Memory B cell (primary cell): ENCODE data around the gene TRIM73.
"Not testable (repeated sequence)": the region's sequence is repeated elsewhere in the genome, so short reads cannot be mapped to it uniquely, and the experiment has no call there.

Source experiments
- ATAC-seq: fragments of 150-1000 bp; cut with Tn5 transposase; 2 replicates; pipeline ENCODE4 v1.10.0; 2021; ENCODE audit warnings: low read depth, mild to moderate bottlenecking, moderate library complexity
- DNase-seq, 2 donors: peaks; one replicate each; pipeline ENCODE4 v3.0.0; 2022; ENCODE audit warnings: low spot score in 2 of 2
- H3K27ac Mint-ChIP-seq: one replicate; pipeline ENCODE4 v1.8.0; 2022; ENCODE audit warnings: mild to moderate bottlenecking, moderate library complexity, mixed read lengths
- H3K27me3 Mint-ChIP-seq: one replicate; pipeline ENCODE4 v1.8.0; 2022; ENCODE audit warnings: mixed read lengths
- H3K36me3 Mint-ChIP-seq: one replicate; pipeline ENCODE4 v1.8.0; 2022; ENCODE audit warnings: mild to moderate bottlenecking, mixed read lengths
- H3K4me1 Mint-ChIP-seq: one replicate; pipeline ENCODE4 v1.8.0; 2022; ENCODE audit warnings: mixed read lengths
- H3K4me3 Mint-ChIP-seq: one replicate; pipeline ENCODE4 v1.8.0; 2022; ENCODE audit warnings: mild to moderate bottlenecking, moderate library complexity, mixed read lengths
- H3K9me3 Mint-ChIP-seq: one replicate; pipeline ENCODE4 v1.8.0; 2022; ENCODE audit warnings: mixed read lengths

The TRIM73 gene

DNA sequence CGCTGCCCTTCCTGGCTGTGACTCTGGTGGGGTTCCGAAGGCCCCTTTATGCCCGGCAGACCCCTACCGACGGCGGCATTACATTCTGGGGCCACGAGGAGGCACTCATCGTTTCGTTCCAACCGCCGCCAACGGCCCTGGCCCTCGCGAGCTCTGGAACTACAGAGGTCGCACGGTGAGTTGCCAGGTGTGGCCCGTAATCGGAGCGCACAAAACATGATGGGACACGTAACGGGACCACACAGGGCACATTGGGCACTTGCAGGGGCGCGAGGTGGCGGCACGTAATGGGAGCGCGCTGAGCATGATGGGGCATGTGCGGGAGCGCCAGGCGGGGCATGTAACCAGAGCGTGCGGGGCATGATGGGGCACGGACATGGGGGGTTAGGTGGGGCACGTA lies at the start of gene TRIM73:
Gene TRIM73 (plus strand): TSS at position 301 of the 400 bp plus-strand sequence. CDS start 3,305 bp downstream, outside the sequence.
- H3K27me3 Mint-ChIP-seq, ATAC-seq, H3K4me3 Mint-ChIP-seq, DNase-seq, H3K27ac Mint-ChIP-seq, H3K36me3 Mint-ChIP-seq, H3K9me3 Mint-ChIP-seq, H3K4me1 Mint-ChIP-seq: not testable (repeated sequence)

GRCh38 chr7:75358671-75359541 lies 36.5 kb upstream of the TRIM73 start:
- not testable (repeated sequence) for H3K27me3 Mint-ChIP-seq, H3K9me3 Mint-ChIP-seq, H3K36me3 Mint-ChIP-seq, H3K4me1 Mint-ChIP-seq
- peak; percentile 76 for ATAC-seq
- peak; percentile 18 to 24 for DNase-seq
- peak overlapping the region; percentile 47 for H3K27ac Mint-ChIP-seq
- H3K4me3 Mint-ChIP-seq, result peak overlapping the region; percentile 75

DNA sequence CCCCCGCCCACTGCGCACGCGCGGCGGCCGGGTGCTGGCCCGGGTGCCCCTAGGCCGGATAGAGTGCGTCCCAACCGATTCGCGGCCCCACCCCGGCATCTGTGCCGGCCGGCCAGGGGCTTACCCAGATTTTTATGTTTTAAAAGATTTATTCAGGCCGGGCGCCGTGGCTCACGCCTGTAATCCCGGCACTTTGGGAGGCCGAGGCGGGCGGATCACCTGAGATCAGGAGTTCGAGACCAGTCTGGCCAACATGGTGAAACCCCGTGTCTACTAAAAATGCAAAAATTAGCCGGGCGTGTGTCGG lies 35.9 kb upstream of the TRIM73 start:
- not testable (repeated sequence) for H3K27ac Mint-ChIP-seq, H3K27me3 Mint-ChIP-seq, H3K4me3 Mint-ChIP-seq, ATAC-seq, H3K9me3 Mint-ChIP-seq, DNase-seq, H3K36me3 Mint-ChIP-seq, H3K4me1 Mint-ChIP-seq

- DNase-seq, H3K27me3 Mint-ChIP-seq, H3K36me3 Mint-ChIP-seq, H3K4me3 Mint-ChIP-seq, H3K27ac Mint-ChIP-seq, ATAC-seq, H3K9me3 Mint-ChIP-seq, H3K4me1 Mint-ChIP-seq: not testable (repeated sequence)
Measured at GRCh38 chr7:75364079-75364478, 31.4 kb upstream of the TRIM73 start.

DNA sequence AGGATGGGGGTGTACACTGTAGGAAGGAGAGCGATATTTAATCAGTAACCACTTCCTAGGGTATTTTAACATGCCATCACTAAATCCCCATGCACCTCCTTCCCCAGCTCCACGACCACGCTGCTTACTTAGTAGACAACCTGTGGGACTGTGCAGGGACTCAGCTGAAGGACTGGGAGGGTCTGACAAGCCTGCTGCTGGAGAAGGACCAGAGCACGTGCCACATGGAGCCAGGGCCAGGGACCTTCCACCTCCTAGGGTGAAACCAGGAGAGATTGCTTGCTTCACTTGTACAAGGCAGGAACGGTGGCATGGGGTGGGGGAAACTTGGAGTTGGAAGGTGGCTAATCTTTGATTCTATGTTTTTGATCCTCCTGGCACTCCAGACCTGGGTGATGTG lies 28.8 kb upstream of the TRIM73 start:
- not testable (repeated sequence) for DNase-seq, H3K36me3 Mint-ChIP-seq, H3K27ac Mint-ChIP-seq, ATAC-seq, H3K4me3 Mint-ChIP-seq, H3K4me1 Mint-ChIP-seq, H3K9me3 Mint-ChIP-seq, H3K27me3 Mint-ChIP-seq

DNA sequence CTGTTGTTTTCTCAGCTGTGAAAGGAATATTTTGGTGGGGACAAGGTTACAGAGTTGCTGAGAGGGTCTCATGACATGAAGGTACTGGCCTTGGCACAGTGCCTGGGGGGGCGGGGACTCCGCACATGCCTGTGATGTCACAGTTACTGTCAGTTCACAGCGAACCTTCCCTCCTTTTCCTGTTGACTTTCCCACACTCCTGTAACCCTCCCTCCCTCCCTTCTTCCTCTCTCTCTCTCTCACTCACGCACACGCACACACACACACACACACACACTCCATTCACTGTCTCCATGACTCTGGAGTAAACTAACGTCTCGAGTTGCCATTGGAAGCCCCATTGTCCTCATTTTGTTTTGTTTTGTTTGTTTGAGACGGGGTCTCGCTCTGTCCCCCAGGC lies 28.1 kb upstream of the TRIM73 start:
- H3K9me3 Mint-ChIP-seq, H3K36me3 Mint-ChIP-seq, ATAC-seq, H3K4me1 Mint-ChIP-seq, H3K4me3 Mint-ChIP-seq, H3K27ac Mint-ChIP-seq, DNase-seq, H3K27me3 Mint-ChIP-seq: not testable (repeated sequence)

GRCh38 chr7:75374144-75374518 lies 21.3 kb upstream of the TRIM73 start:
- not testable (repeated sequence) for DNase-seq, ATAC-seq, H3K27me3 Mint-ChIP-seq, H3K4me1 Mint-ChIP-seq, H3K36me3 Mint-ChIP-seq, H3K27ac Mint-ChIP-seq, H3K9me3 Mint-ChIP-seq, H3K4me3 Mint-ChIP-seq

GRCh38 chr7:75374519-75375317 lies 20.7 kb upstream of the TRIM73 start:
- not testable (repeated sequence) for H3K27me3 Mint-ChIP-seq, ATAC-seq, H3K9me3 Mint-ChIP-seq

GRCh38 chr7:75393194-75393593 lies 2.2 kb upstream of the TRIM73 start:
- H3K4me1 Mint-ChIP-seq, result not testable (repeated sequence)

More at GRCh38 chr7:75374519-75375317, 20.7 kb upstream of the TRIM73 start:
- not testable (repeated sequence) for H3K4me3 Mint-ChIP-seq, H3K36me3 Mint-ChIP-seq, H3K4me1 Mint-ChIP-seq, DNase-seq, H3K27ac Mint-ChIP-seq

DNA sequence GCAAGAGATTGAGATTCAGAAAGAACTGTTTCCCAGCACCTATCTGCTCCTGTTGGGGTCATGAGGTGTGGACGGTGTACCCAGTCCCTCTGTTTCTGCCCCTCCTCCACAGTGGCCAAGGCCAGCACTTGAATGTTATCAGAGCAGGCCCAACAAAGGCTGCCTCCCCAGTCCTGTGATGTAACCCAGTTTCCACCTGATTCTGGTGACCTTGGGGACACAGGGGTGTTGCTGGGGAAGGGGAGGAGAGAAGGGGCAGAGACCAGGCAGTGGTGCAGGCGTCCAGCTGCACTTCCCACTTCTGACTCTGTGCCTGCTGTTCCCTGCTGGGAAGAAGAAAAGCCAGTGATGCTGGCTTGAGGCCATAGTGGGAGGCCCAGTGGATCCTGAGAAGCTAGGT lies 2.4 kb downstream of the TRIM73 start:
- not testable (repeated sequence) for H3K36me3 Mint-ChIP-seq, H3K4me3 Mint-ChIP-seq, H3K4me1 Mint-ChIP-seq, DNase-seq, ATAC-seq, H3K27me3 Mint-ChIP-seq, H3K9me3 Mint-ChIP-seq, H3K27ac Mint-ChIP-seq

More at GRCh38 chr7:75393194-75393593, 2.2 kb upstream of the TRIM73 start:
- H3K27ac Mint-ChIP-seq, ATAC-seq, DNase-seq, H3K27me3 Mint-ChIP-seq, H3K9me3 Mint-ChIP-seq, H3K36me3 Mint-ChIP-seq, H3K4me3 Mint-ChIP-seq: not testable (repeated sequence)

GRCh38 chr7:75398771-75399700 lies 3.6 kb downstream of the TRIM73 start:
- not testable (repeated sequence) for H3K27me3 Mint-ChIP-seq, H3K4me1 Mint-ChIP-seq, H3K27ac Mint-ChIP-seq, H3K9me3 Mint-ChIP-seq, H3K4me3 Mint-ChIP-seq, DNase-seq, H3K36me3 Mint-ChIP-seq
- ATAC-seq, result peak; percentile 75

GRCh38 chr7:75400575-75400974 lies 5.1 kb downstream of the TRIM73 start:
- H3K36me3 Mint-ChIP-seq, H3K4me3 Mint-ChIP-seq, H3K27ac Mint-ChIP-seq, DNase-seq, H3K27me3 Mint-ChIP-seq, H3K4me1 Mint-ChIP-seq, H3K9me3 Mint-ChIP-seq: not testable (repeated sequence)
- peak; percentile 38 for ATAC-seq

DNA sequence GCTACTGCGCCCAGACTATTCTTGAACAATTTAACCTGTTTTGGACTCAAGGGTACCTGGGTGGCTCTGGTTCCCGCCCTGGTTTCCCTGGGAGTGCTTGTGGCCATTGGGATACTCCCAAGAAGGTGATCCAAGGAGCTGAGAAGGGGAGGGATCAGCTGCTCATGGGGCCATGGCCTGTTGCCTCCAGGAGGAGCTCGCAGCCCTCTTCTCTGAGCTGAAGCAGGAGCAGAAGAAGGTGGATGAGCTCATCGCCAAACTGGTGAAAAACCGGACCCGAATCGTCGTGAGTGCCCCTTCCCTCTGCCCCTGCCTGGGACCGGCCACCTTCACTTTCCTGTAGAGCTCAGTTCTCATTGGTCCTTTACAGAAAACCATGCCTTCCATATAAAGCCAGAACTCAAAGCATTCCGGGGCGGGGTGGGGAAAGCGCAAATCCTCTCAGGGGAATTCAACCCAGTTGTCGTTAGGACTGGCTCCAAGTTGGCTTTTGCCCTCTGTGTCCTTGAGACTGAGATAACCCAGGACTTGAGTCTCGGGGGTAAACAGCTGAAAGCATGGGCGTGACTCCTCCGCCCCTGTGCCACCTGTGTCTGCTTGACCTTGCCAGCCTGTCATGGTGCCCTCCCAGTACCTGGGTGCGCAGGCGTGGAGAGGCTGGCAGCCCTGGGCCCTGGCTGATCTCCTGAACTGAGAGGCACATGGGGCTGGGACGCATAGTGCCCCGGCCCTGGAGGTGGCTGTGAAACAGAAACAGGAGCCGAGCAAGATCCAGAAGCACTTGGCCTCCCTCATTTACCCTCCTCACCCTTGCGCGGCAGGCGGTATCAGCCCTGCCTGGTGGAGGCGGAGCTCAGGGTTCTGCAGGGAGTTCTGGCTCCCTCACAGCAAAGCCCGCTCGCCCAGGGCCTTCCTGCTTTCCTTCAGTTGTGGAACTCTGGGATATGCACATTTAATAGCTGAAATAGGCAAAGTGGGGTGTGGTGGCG lies 8.3 kb downstream of the TRIM73 start:
- not testable (repeated sequence) for H3K9me3 Mint-ChIP-seq, H3K27me3 Mint-ChIP-seq, H3K36me3 Mint-ChIP-seq

More for the DNA sequence above, 8.3 kb downstream of the TRIM73 start:
- not testable (repeated sequence) for H3K4me1 Mint-ChIP-seq, DNase-seq, H3K4me3 Mint-ChIP-seq, H3K27ac Mint-ChIP-seq, ATAC-seq
